Loucy (cell line): ENCODE results near the gene HMX1.

Source experiments
- EZH2phosphoT487 ChIP-seq: fragments of 200-600 bp; IDR thresholded peaks from 2 replicates; pipeline ENCODE4 v1.6.1; 2018; ENCODE audit warnings: antibody characterized with exemption, mild to moderate bottlenecking, moderate library complexity, borderline replicate concordance
- TF ChIP-seq, protein P1 (sequence below): fragments of 200-600 bp; sonication (generic); conservative IDR thresholded peaks from 2 replicates; pipeline ENCODE4 v1.5.1; 2014; ENCODE audit warnings: mild to moderate bottlenecking, antibody characterized with exemption, low read length

DNA sequence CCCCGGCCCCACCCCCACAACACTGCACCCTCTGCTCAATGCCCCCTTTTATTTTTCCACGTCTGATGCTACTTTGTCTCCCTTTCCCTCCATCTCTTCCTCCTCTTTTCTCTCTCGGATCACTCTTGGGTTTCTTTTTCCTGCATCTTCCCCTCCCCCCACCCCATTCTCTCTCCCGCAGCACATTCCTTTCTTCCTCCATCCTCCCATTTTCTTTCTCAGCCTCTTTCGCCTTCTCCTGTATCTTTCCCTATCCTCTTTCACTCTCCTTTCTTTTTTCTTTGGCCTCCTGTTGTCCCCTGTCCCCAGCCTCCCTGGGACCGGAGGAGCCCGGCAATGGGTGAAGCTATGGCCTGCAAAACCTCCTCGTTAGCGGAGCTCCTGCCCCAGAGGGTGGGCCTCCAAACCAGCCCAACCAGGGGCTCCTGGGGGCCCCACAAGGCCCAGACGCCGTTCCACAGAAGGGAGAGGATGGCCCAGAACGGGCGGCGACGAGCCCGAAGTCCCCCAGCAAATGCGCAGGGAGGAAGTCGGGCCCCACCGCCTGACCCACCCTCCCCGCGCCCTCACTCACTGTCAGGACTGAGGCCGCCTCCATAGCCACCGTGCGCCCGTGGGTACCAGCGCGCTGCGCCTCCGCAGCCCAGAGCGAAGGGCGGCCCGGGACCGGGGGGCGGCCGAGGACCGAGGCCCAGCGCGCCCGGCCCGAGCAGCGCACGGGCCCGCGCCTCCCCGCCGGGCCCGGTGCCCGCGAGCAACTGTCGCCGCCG, 807 bp downstream of the HMX1 start:
- TF ChIP-seq, protein P1, sequence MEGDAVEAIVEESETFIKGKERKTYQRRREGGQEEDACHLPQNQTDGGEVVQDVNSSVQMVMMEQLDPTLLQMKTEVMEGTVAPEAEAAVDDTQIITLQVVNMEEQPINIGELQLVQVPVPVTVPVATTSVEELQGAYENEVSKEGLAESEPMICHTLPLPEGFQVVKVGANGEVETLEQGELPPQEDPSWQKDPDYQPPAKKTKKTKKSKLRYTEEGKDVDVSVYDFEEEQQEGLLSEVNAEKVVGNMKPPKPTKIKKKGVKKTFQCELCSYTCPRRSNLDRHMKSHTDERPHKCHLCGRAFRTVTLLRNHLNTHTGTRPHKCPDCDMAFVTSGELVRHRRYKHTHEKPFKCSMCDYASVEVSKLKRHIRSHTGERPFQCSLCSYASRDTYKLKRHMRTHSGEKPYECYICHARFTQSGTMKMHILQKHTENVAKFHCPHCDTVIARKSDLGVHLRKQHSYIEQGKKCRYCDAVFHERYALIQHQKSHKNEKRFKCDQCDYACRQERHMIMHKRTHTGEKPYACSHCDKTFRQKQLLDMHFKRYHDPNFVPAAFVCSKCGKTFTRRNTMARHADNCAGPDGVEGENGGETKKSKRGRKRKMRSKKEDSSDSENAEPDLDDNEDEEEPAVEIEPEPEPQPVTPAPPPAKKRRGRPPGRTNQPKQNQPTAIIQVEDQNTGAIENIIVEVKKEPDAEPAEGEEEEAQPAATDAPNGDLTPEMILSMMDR: no peak
- TF ChIP-seq EZH2phosphoT487: no peak
